GM23248 (cell line): ENCODE measurements around the gene TENT4A.

Experiments used
- EZH2 ChIP-seq: fragments of 200-600 bp; sonication (generic); IDR thresholded peaks from 2 replicates; pipeline ENCODE4 v1.6.1; 2018; ENCODE audit warnings: antibody characterized with exemption, mild to moderate bottlenecking; ENCODE audit not compliant: insufficient read depth, poor library complexity, severe bottlenecking
- EZH2phosphoT487 ChIP-seq: fragments of 200-600 bp; sonication (generic); IDR thresholded peaks from 2 replicates; pipeline ENCODE4 v1.6.1; 2018; ENCODE audit warnings: antibody characterized with exemption, moderate library complexity, mild to moderate bottlenecking, low read depth; ENCODE audit not compliant: insufficient read depth

DNA sequence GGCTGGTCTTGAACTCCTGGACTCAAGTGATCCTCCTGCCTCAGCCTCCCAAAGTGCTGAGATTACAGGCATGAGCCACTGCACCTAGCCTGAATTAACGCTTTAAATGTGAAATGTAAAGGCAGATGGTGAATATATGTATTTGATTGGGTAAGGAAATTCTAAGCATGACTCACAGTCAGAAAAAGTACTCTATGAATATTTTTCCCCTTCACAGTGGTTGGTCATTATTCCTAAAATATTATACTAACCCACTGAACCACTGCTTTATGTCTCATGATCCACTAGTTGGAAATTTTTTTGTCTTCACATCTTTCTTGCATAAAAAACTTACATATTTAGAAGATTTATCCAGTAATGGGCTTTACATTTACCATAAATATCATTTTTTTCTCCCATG is 14.5 kb upstream of the TENT4A start:
- TF ChIP-seq EZH2 (no peak), EZH2phosphoT487 (no peak)
